Measurements from ENCODE around the gene PRSS56. TPM values are rescaled to one million over a fixed set of nuclear protein-coding genes. Genes with fewer than 3 reads are reported as not detected.

PRSS56 gene
- total RNA-seq, 1 experiment from 2014 or later, result not detected

GRCh38 chr2:232488721-232489300, 31.4 kb upstream of the PRSS56 start:
- ChIA-PET POLR2A (no interaction called here), CTCF (no interaction called here)
- Mint-ChIP-seq H3K36me3 (ENCODE audit: insufficient read depth, unreplicated experiment) (no peaks in the 10 kb centered on the region), H3K9me3 (ENCODE audit: unreplicated experiment) (no peaks in the 10 kb centered on the region), H3K4me3 (ENCODE audit: unreplicated experiment) (peak overlapping the region; percentile 47), H3K4me1 (ENCODE audit: low read depth, unreplicated experiment) (no peaks in the 10 kb centered on the region), H3K27me3 (ENCODE audit: insufficient read depth, unreplicated experiment) (no peaks in the 10 kb centered on the region), H3K27ac (ENCODE audit: unreplicated experiment) (no peak overlapping the region)
- H3K27me3 ChIP-seq (replicated peaks; ENCODE audit: control insufficient read depth, insufficient read depth, low read length), result no peaks in the 10 kb centered on the region
- no peaks in the 10 kb centered on the region for H3K9me3 ChIP-seq
- no peak overlapping the region for H3K4me3 ChIP-seq (ENCODE audit: low read depth, low read length)
- no peak for DNase-seq
- H3K36me3 ChIP-seq (ENCODE audit: control insufficient read depth, insufficient read depth, low read length), result no peaks in the 10 kb centered on the region
- BruUV-seq (replicated peaks), result no TSS peak
- intact Hi-C loops (cut with micrococcal nuclease; ENCODE audit: unreplicated experiment), result no loop called here
- H3K4me1 ChIP-seq, result no peaks in the 10 kb centered on the region
- TF ChIP-seq CTCF (IDR thresholded peaks at IDR 0.05; ENCODE audit: insufficient read depth in 1 of 2, low read depth in 1 of 2, low read length in 1 of 2, severe bottlenecking in 1 of 2, unreplicated experiment in 1 of 2), result no peak

GRCh38 chr2:232489516-232490220, 30.5 kb upstream of the PRSS56 start:
- Histone ChIP-seq H3K4me1 (no peaks in the 10 kb centered on the region), H3K27me3 (replicated peaks; ENCODE audit: control insufficient read depth, insufficient read depth, low read length) (no peaks in the 10 kb centered on the region), H3K36me3 (ENCODE audit: control insufficient read depth, insufficient read depth, low read length) (no peaks in the 10 kb centered on the region), H3K4me3 (ENCODE audit: low read depth, low read length) (no peak overlapping the region), H3K9me3 (no peaks in the 10 kb centered on the region)
- CTCF ChIA-PET, result no interaction called here
- Mint-ChIP-seq H3K27ac (ENCODE audit: unreplicated experiment) (no peak overlapping the region), H3K36me3 (ENCODE audit: insufficient read depth, unreplicated experiment) (no peaks in the 10 kb centered on the region), H3K4me3 (ENCODE audit: unreplicated experiment) (no peak overlapping the region), H3K4me1 (ENCODE audit: low read depth, unreplicated experiment) (no peaks in the 10 kb centered on the region), H3K9me3 (ENCODE audit: unreplicated experiment) (no peaks in the 10 kb centered on the region), H3K27me3 (ENCODE audit: insufficient read depth, unreplicated experiment) (no peaks in the 10 kb centered on the region)
- no peak for DNase-seq
- POLR2A ChIA-PET, result no interaction called here
- BruUV-seq (replicated peaks), result no TSS peak
- TF ChIP-seq CTCF (IDR thresholded peaks at IDR 0.05; ENCODE audit: insufficient read depth in 1 of 2, low read depth in 1 of 2, low read length in 1 of 2, severe bottlenecking in 1 of 2, unreplicated experiment in 1 of 2), result no peak
- intact Hi-C loops (cut with micrococcal nuclease; ENCODE audit: unreplicated experiment), result no loop called here

- Histone ChIP-seq H3K4me1 (no peaks in the 10 kb centered on the region), H3K27me3 (replicated peaks; ENCODE audit: control insufficient read depth, insufficient read depth, low read length) (no peaks in the 10 kb centered on the region), H3K36me3 (ENCODE audit: control insufficient read depth, insufficient read depth, low read length) (no peaks in the 10 kb centered on the region), H3K4me3 (ENCODE audit: low read depth, low read length) (no peak overlapping the region), H3K9me3 (no peaks in the 10 kb centered on the region)
- CTCF ChIA-PET, result no interaction called here
- no peak for DNase-seq
- intact Hi-C loops (cut with micrococcal nuclease; ENCODE audit: unreplicated experiment), result no loop called here
- no peaks in the 10 kb centered on the region for H3K9me3 Mint-ChIP-seq (ENCODE audit: unreplicated experiment)
- POLR2A ChIA-PET, result interaction anchor here (0.7 kb wide), 1 partner anchor 704 kb away, joined by 3 read pairs; no protein-coding TSS in a partner anchor
- TF ChIP-seq CTCF (IDR thresholded peaks at IDR 0.05; ENCODE audit: insufficient read depth in 1 of 2, low read depth in 1 of 2, low read length in 1 of 2, severe bottlenecking in 1 of 2, unreplicated experiment in 1 of 2), result no peak
- H3K4me3 Mint-ChIP-seq (ENCODE audit: unreplicated experiment), result no peak overlapping the region
- H3K4me1 Mint-ChIP-seq (ENCODE audit: low read depth, unreplicated experiment), result no peaks in the 10 kb centered on the region
- H3K36me3 Mint-ChIP-seq (ENCODE audit: insufficient read depth, unreplicated experiment), result no peaks in the 10 kb centered on the region
- H3K27ac Mint-ChIP-seq (ENCODE audit: unreplicated experiment), result no peak overlapping the region
- BruUV-seq (replicated peaks), result no TSS peak
- H3K27me3 Mint-ChIP-seq (ENCODE audit: insufficient read depth, unreplicated experiment), result no peaks in the 10 kb centered on the region
Observed at GRCh38 chr2:232490221-232491138, 29.7 kb upstream of the PRSS56 start.

Data from Caco-2 (cell line).